ENCODE measurements around the gene MYO5B.

DNA sequence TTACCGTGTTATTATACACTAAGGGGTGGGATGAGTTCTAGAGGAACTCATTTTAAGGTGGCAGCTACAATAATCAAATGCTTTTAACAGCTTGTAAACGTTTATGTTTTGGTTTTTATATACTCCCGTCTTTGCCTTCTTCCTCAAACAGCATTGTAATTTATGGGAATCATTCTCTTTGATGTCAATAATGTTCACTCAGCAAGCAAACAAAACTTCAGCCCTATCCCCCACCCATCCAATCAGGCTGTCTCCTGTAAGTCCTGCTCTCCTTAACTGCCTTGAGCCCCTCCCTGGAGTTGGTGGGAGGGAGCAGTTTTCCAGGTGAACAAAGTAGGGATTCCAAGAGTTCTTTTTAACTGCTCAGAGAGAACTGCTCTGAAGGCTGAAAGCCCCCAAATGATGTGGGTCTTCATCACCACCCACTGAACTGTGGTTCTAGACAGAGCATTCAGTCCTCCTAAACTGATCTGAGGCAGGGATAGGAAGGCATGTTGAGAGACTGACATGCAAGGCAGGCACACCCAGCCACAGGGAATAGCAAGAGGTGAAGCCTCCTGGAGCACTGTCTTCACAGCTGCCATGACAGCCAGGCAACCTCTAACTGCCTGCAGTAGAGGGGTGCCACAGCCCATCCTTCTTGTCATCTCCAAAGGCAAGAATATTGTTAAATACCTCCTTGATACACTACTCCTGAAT lies 17.5 kb downstream of the MYO5B start:
- TF ChIP-seq, protein P1, sequence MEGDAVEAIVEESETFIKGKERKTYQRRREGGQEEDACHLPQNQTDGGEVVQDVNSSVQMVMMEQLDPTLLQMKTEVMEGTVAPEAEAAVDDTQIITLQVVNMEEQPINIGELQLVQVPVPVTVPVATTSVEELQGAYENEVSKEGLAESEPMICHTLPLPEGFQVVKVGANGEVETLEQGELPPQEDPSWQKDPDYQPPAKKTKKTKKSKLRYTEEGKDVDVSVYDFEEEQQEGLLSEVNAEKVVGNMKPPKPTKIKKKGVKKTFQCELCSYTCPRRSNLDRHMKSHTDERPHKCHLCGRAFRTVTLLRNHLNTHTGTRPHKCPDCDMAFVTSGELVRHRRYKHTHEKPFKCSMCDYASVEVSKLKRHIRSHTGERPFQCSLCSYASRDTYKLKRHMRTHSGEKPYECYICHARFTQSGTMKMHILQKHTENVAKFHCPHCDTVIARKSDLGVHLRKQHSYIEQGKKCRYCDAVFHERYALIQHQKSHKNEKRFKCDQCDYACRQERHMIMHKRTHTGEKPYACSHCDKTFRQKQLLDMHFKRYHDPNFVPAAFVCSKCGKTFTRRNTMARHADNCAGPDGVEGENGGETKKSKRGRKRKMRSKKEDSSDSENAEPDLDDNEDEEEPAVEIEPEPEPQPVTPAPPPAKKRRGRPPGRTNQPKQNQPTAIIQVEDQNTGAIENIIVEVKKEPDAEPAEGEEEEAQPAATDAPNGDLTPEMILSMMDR (conservative IDR thresholded peaks at IDR 0.05; ENCODE audit: low read length), result no peak
- no peak for TF ChIP-seq EZH2phosphoT487 (IDR thresholded peaks at IDR 0.05; ENCODE audit: borderline replicate concordance, low read depth, low read length)
